ENCODE results near the gene SMAD2.

The SMAD2 gene

GRCh38 chr18:47898055-47898454 lies 32.4 kb downstream of the SMAD2 start:
- H3K27ac ChIP-seq (ENCODE audit: low read length), result no peak overlapping the region
- 0 out of 2 replicates have a peak, but pooled peaks cover 5% of the 10 kb centered on the region for H3K36me3 ChIP-seq (replicated peaks; ENCODE audit: insufficient read depth, low read length)
- no peaks in the 10 kb centered on the region for H3K27me3 ChIP-seq (replicated peaks; ENCODE audit: insufficient read depth, low read length)
- no peak overlapping the region for H3K4me2 ChIP-seq (ENCODE audit: low read depth, low read length)
- TF ChIP-seq EZH2phosphoT487 (IDR thresholded peaks at IDR 0.05; ENCODE audit: low read length), result no peak
- TF ChIP-seq CTCF (IDR thresholded peaks at IDR 0.05; ENCODE audit: low read length), result no peak
- no peak for TF ChIP-seq EZH2 (optimal IDR thresholded peaks at IDR 0.05; ENCODE audit: low read depth, low read length)
- H3K4me3 ChIP-seq (ENCODE audit: low read length), result no peak overlapping the region
- H3K9me2 ChIP-seq (replicated peaks; ENCODE audit: insufficient read depth, low read length), result no peaks in the 10 kb centered on the region
- no peaks in the 10 kb centered on the region for H3K9me3 ChIP-seq (replicated peaks; ENCODE audit: insufficient read depth, low read length)
- no peak overlapping the region for H2AFZ ChIP-seq (ENCODE audit: low read length)
- H3K9ac ChIP-seq (ENCODE audit: low read length), result no peak overlapping the region
- H3K79me2 ChIP-seq (ENCODE audit: low read length), result peaks cover 91% of the 10 kb centered on the region
- DNase-seq, result no peak
- H3K4me1 ChIP-seq (ENCODE audit: low read length), result no peaks in the 10 kb centered on the region
- no peaks in the 10 kb centered on the region for H3F3A ChIP-seq (ENCODE audit: insufficient read depth, low read length)
- H4K20me1 ChIP-seq (ENCODE audit: insufficient read depth, low read length), result peaks cover 5% of the 10 kb centered on the region; the same call in 1 of the 2 replicates

GRCh38 chr18:47895565-47896250 lies 34.8 kb downstream of the SMAD2 start:
- 0 out of 2 replicates have a peak, but pooled peaks cover 5% of the 10 kb centered on the region for H3K36me3 ChIP-seq (replicated peaks; ENCODE audit: insufficient read depth, low read length)
- TF ChIP-seq EZH2phosphoT487 (IDR thresholded peaks at IDR 0.05; ENCODE audit: low read length), result no peak
- no peak for TF ChIP-seq CTCF (IDR thresholded peaks at IDR 0.05; ENCODE audit: low read length)
- TF ChIP-seq EZH2 (optimal IDR thresholded peaks at IDR 0.05; ENCODE audit: low read depth, low read length), result no peak
- no peak overlapping the region for H3K27ac ChIP-seq (ENCODE audit: low read length)
- H3K4me1 ChIP-seq (ENCODE audit: low read length), result no peaks in the 10 kb centered on the region
- H3K27me3 ChIP-seq (replicated peaks; ENCODE audit: insufficient read depth, low read length), result no peaks in the 10 kb centered on the region
- no peaks in the 10 kb centered on the region for H3F3A ChIP-seq (ENCODE audit: insufficient read depth, low read length)
- H3K9ac ChIP-seq (ENCODE audit: low read length), result no peak overlapping the region
- no peak overlapping the region for H2AFZ ChIP-seq (ENCODE audit: low read length)
- no peaks in the 10 kb centered on the region for H3K9me2 ChIP-seq (replicated peaks; ENCODE audit: insufficient read depth, low read length)
- H4K20me1 ChIP-seq (ENCODE audit: insufficient read depth, low read length), result no peaks in the 10 kb centered on the region
- no peaks in the 10 kb centered on the region for H3K9me3 ChIP-seq (replicated peaks; ENCODE audit: insufficient read depth, low read length)
- peaks cover 74% of the 10 kb centered on the region for H3K79me2 ChIP-seq (ENCODE audit: low read length)
- H3K4me2 ChIP-seq (ENCODE audit: low read depth, low read length), result no peak overlapping the region
- H3K4me3 ChIP-seq (ENCODE audit: low read length), result no peak overlapping the region
- DNase-seq, result no peak

- H3F3A ChIP-seq (ENCODE audit: insufficient read depth, low read length), result no peaks in the 10 kb centered on the region
- H3K27me3 ChIP-seq (replicated peaks; ENCODE audit: insufficient read depth, low read length), result no peaks in the 10 kb centered on the region
- no peak overlapping the region for H3K4me3 ChIP-seq (ENCODE audit: low read length)
- H3K4me2 ChIP-seq (ENCODE audit: low read depth, low read length), result no peak overlapping the region
- no peak for DNase-seq
- TF ChIP-seq EZH2 (optimal IDR thresholded peaks at IDR 0.05; ENCODE audit: low read depth, low read length), result no peak
- no peak for TF ChIP-seq CTCF (IDR thresholded peaks at IDR 0.05; ENCODE audit: low read length)
- no peak for TF ChIP-seq EZH2phosphoT487 (IDR thresholded peaks at IDR 0.05; ENCODE audit: low read length)
- H3K27ac ChIP-seq (ENCODE audit: low read length), result no peak overlapping the region
- no peak overlapping the region for H2AFZ ChIP-seq (ENCODE audit: low read length)
- peaks cover 64% of the 10 kb centered on the region for H3K79me2 ChIP-seq (ENCODE audit: low read length)
- no peaks in the 10 kb centered on the region for H3K9me2 ChIP-seq (replicated peaks; ENCODE audit: insufficient read depth, low read length)
- H3K36me3 ChIP-seq (replicated peaks; ENCODE audit: insufficient read depth, low read length), result 0 out of 2 replicates have a peak, but pooled peaks cover 5% of the 10 kb centered on the region
- H3K4me1 ChIP-seq (ENCODE audit: low read length), result no peaks in the 10 kb centered on the region
- no peak overlapping the region for H3K9ac ChIP-seq (ENCODE audit: low read length)
- H3K9me3 ChIP-seq (replicated peaks; ENCODE audit: insufficient read depth, low read length), result no peaks in the 10 kb centered on the region
- H4K20me1 ChIP-seq (ENCODE audit: insufficient read depth, low read length), result no peaks in the 10 kb centered on the region
Measured at GRCh38 chr18:47893939-47894699, 36.3 kb downstream of the SMAD2 start.
